Measurements from ENCODE around the gene SUMO2. TPM values are rescaled to one million over a fixed set of nuclear protein-coding genes. Genes with fewer than 3 reads are reported as not detected.
A peak's percentile ranks its signal among the peaks of the same experiment; 100 is the strongest.

Gene SUMO2
- total and polyA plus RNA-seq, 2 of the 13 experiments (the other 11 are each of a cell fraction or from before 2014, with no cell fraction given) = 337 to 553 TPM

- no peak for TF ChIP-seq MAFG (CRISPR knock-in tag; IDR thresholded peaks at IDR 0.05)
- TF ChIP-seq GZF1 (CRISPR knock-in tag; IDR thresholded peaks at IDR 0.05) = peak; percentile 55; the same call in 1 of the 2 replicates
- TF ChIP-seq FOXO4 (CRISPR knock-in tag; conservative IDR thresholded peaks at IDR 0.05) = no peak
- no peak for TF ChIP-seq PBX3 (CRISPR knock-in tag; IDR thresholded peaks at IDR 0.05; ENCODE audit: borderline replicate concordance)
- TF ChIP-seq ZBTB21 (CRISPR knock-in tag; IDR thresholded peaks at IDR 0.05) = no peak
- peak; percentile 95 for TF ChIP-seq TARDBP (CRISPR knock-in tag; IDR thresholded peaks at IDR 0.05)
- TF ChIP-seq PBX2 (CRISPR knock-in tag; IDR thresholded peaks at IDR 0.05) = no peak
- TF ChIP-seq SIX1 (CRISPR knock-in tag; IDR thresholded peaks at IDR 0.05; ENCODE audit: borderline replicate concordance) = peak; percentile 7; the same call in 1 of the 2 replicates
- TF ChIP-seq SKIL (CRISPR knock-in tag; IDR thresholded peaks at IDR 0.05; ENCODE audit: borderline replicate concordance) = peak; percentile 77
- TF ChIP-seq TMF1 (CRISPR knock-in tag; IDR thresholded peaks at IDR 0.05; ENCODE audit: low read depth) = peak; percentile 91; the same call in 1 of the 2 replicates
- no peak for TF ChIP-seq NFE2L2 (IDR thresholded peaks at IDR 0.05; ENCODE audit: low read length)
- TF ChIP-seq SMYD3 (CRISPR knock-in tag; IDR thresholded peaks at IDR 0.05) = no peak
- TF ChIP-seq WIZ (CRISPR knock-in tag; IDR thresholded peaks at IDR 0.05) = peak; percentile 19; the same call in 1 of the 2 replicates
- TF ChIP-seq HNRNPH1 (optimal IDR thresholded peaks at IDR 0.05; ENCODE audit: low read depth, low read length) = peak; percentile 28
- TF ChIP-seq ZNF18 (CRISPR knock-in tag; IDR thresholded peaks at IDR 0.05; ENCODE audit: insufficient replicate concordance) = peak; percentile 92
- TF ChIP-seq TOPORS (CRISPR knock-in tag; IDR thresholded peaks at IDR 0.05) = no peak
- TF ChIP-seq FOXK2 (IDR thresholded peaks at IDR 0.05) = no peak
- peak; percentile 75 for TF ChIP-seq ZNF510 (CRISPR knock-in tag; IDR thresholded peaks at IDR 0.05; ENCODE audit: low read depth)
- TF ChIP-seq HMGA1 (CRISPR knock-in tag; conservative IDR thresholded peaks at IDR 0.05) = no peak
- TF ChIP-seq ZMAT5 (CRISPR knock-in tag; IDR thresholded peaks at IDR 0.05; ENCODE audit: borderline replicate concordance, low read depth) = no peak
- peak; percentile 89 for TF ChIP-seq RNF2 (conservative IDR thresholded peaks at IDR 0.05; ENCODE audit: low read depth)
- TF ChIP-seq PHF20 (CRISPR knock-in tag; IDR thresholded peaks at IDR 0.05) = peak; percentile 87
- TF ChIP-seq ZFP90 (CRISPR knock-in tag; IDR thresholded peaks at IDR 0.05; ENCODE audit: borderline replicate concordance) = peak; percentile 83
Measured at GRCh38 chr17:75205037-75205792, 22.5 kb upstream of the SUMO2 start, which contains the start of gene NUP85 (continued).

Measured in HepG2 (cell line).